CD14-positive monocyte (primary cell): ENCODE results near the gene ABHD12. TPM values are rescaled to one million over a fixed set of nuclear protein-coding genes. Genes with fewer than 3 reads are reported as not detected.
A peak's percentile ranks its signal among the peaks of the same experiment; 100 is the strongest.

ENCODE experiments used
- DNase-seq, 3 donors: peaks; one replicate each; pipeline ENCODE4 v3.0.0-alpha.2; 2011 to 2022
- H2AFZ ChIP-seq: 2 replicates; pipeline ENCODE4 v1.6.0; 2012; ENCODE audit warnings: mild to moderate bottlenecking, low read depth, low read length, inconsistent platforms; ENCODE audit not compliant: insufficient read depth, poor library complexity, severe bottlenecking
- H3K27ac ChIP-seq, 2 donors: 1 replicate in 1 of 2; 2 replicates in 1 of 2; pipeline ENCODE4 v1.5.1; 2012 to 2013; ENCODE audit warnings: low read length in 2 of 2, control low read depth in 1 of 2, inconsistent platforms in 1 of 2, low read depth in 1 of 2, mild to moderate bottlenecking in 1 of 2
- H3K27me3 ChIP-seq, 2 donors: one replicate each; pipeline versions ENCODE4 v1.6.0 to v1.6.1; 2011 to 2013; ENCODE audit warnings: low read length in 2 of 2; ENCODE audit not compliant: control insufficient read depth in 2 of 2, insufficient read depth in 2 of 2
- H3K36me3 ChIP-seq, 2 donors: replicated peaks in 1 of 2; 1 replicate in 1 of 2; 2 replicates in 1 of 2; pipeline versions ENCODE4 v1.5.1 to v1.6.1; 2012 to 2013; ENCODE audit warnings: low read length in 2 of 2, control low read depth in 1 of 2, inconsistent platforms in 1 of 2, mild to moderate bottlenecking in 1 of 2; ENCODE audit not compliant: insufficient read depth in 2 of 2, control insufficient read depth in 1 of 2
- H3K4me1 ChIP-seq, 2 donors: 1 replicate in 1 of 2; 2 replicates in 1 of 2; pipeline versions ENCODE4 v1.5.1 to v1.6.1; 2012 to 2013; ENCODE audit warnings: low read length in 2 of 2, control low read depth in 1 of 2, inconsistent platforms in 1 of 2, mild to moderate bottlenecking in 1 of 2, moderate library complexity in 1 of 2; ENCODE audit not compliant: insufficient read depth in 2 of 2, control insufficient read depth in 1 of 2
- H3K4me2 ChIP-seq: replicated peaks from 2 replicates; pipeline ENCODE3; 2012; ENCODE audit warnings: low read length, moderate library complexity, mild to moderate bottlenecking; ENCODE audit not compliant: poor library complexity, severe bottlenecking; ENCODE audit errors: extremely low read depth
- H3K4me3 ChIP-seq, 3 experiments: fragments of 200-600 bp in 1 of 3; sonication (generic) in 1 of 3; replicated peaks in 1 of 3; 1 replicate in 2 of 3; 2 replicates in 1 of 3; pipeline ENCODE4 v1.5.1; 2011 to 2013; ENCODE audit warnings: low read length in 3 of 3, mild to moderate bottlenecking in 3 of 3, control low read depth in 2 of 3, low read depth in 2 of 3, inconsistent platforms in 1 of 3, moderate library complexity in 1 of 3
- H3K79me2 ChIP-seq: 2 replicates; pipeline ENCODE4 v1.6.0; 2012; ENCODE audit warnings: mild to moderate bottlenecking, control low read depth, inconsistent platforms, low read length, moderate library complexity; ENCODE audit not compliant: insufficient read depth
- H3K9ac ChIP-seq: 2 replicates; pipeline ENCODE4 v1.6.0; 2017; ENCODE audit warnings: low read length, mild to moderate bottlenecking; ENCODE audit not compliant: insufficient read depth, poor library complexity, severe bottlenecking
- H3K9me3 ChIP-seq, 2 donors: replicated peaks in 1 of 2; 1 replicate in 1 of 2; 2 replicates in 1 of 2; pipeline versions ENCODE4 v1.5.1 to v1.6.1; 2012 to 2013; ENCODE audit warnings: low read length in 2 of 2, control low read depth in 1 of 2; ENCODE audit not compliant: control insufficient read depth in 1 of 2, insufficient read depth in 1 of 2
- H4K20me1 ChIP-seq: 2 replicates; pipeline ENCODE4 v1.6.0; 2012; ENCODE audit warnings: mild to moderate bottlenecking, low read length, control low read depth, moderate library complexity; ENCODE audit not compliant: insufficient read depth
- H3K27ac Mint-ChIP-seq, 7 donors: one replicate each; pipeline ENCODE4 v1.8.0; 2020; ENCODE audit warnings: mild to moderate bottlenecking in 7 of 7, mixed read lengths in 7 of 7, moderate library complexity in 6 of 7, inconsistent platforms in 2 of 7
- H3K27me3 Mint-ChIP-seq, 3 donors: one replicate each; pipeline ENCODE4 v1.8.0; 2021 to 2022; ENCODE audit warnings: low read depth in 3 of 3, mild to moderate bottlenecking in 3 of 3, mixed read lengths in 3 of 3, moderate library complexity in 3 of 3, inconsistent platforms in 1 of 3
- H3K36me3 Mint-ChIP-seq, 2 donors: one replicate each; pipeline ENCODE4 v1.8.0; 2020; ENCODE audit warnings: mixed read lengths in 2 of 2, inconsistent platforms in 1 of 2, mild to moderate bottlenecking in 1 of 2
- H3K4me1 Mint-ChIP-seq: one replicate; pipeline ENCODE4 v1.8.0; 2020; ENCODE audit warnings: mild to moderate bottlenecking, mixed read lengths
- H3K4me3 Mint-ChIP-seq, 2 donors: one replicate each; pipeline ENCODE4 v1.8.0; 2020; ENCODE audit warnings: mild to moderate bottlenecking in 2 of 2, mixed read lengths in 2 of 2, moderate library complexity in 1 of 2
- H3K9me3 Mint-ChIP-seq, 7 donors: one replicate each; pipeline ENCODE4 v1.8.0; 2020 to 2022; ENCODE audit warnings: mixed read lengths in 7 of 7, mild to moderate bottlenecking in 6 of 7, moderate library complexity in 6 of 7, inconsistent platforms in 2 of 7
- CTCF ChIP-seq: fragments of 200-600 bp; IDR thresholded peaks from one replicate; pipeline ENCODE4 v1.8.0; 2022; ENCODE audit warnings: antibody characterized with exemption, mild to moderate bottlenecking
- WGBS: methylation state at CpG from one replicate; pipeline ENCODE4 v1.1.5; 2013; ENCODE audit warnings: missing lambda C conversion rate; ENCODE audit not compliant: insufficient coverage; 5-methylcytosine and 5-hydroxymethylcytosine counted together
- intact Hi-C, 2 donors: fragments of 100-400 bp; cut with micrococcal nuclease; formaldehyde crosslinking; loops; one replicate each; pipeline versions ENCODE4 v1.15.0 to v1.15.1; 2023
- polyA plus RNA-seq, 3 donors: library from polyadenylated mRNA; depleted of rRNA in 1 of 3; unstranded in 2 of 3; stranded (reverse) in 1 of 3; fragments of 300-500 nt in 2 of 3; fragments of >200 nt in 1 of 3; fragmentation: Illumina TruSeq in 2 of 3; gene quantifications; 1 replicate in 2 of 3; 2 replicates in 1 of 3; pipeline ENCODE4 v1.2.3, GENCODE V29; 2012 to 2021

ABHD12 gene
- polyA plus RNA-seq, 3 donors = 20.3 to 34.5 (median 32.1) TPM

- no peak overlapping the region for H3K4me3 Mint-ChIP-seq
- peak in 1 of 3 donors; percentile 13 for DNase-seq
- Histone ChIP-seq H3K4me1 (no peaks in the 10 kb centered on the region), H2AFZ (no peak overlapping the region), H3K27me3 (no peaks in the 10 kb centered on the region), H3K4me2 (no peak overlapping the region), H3K9me3 (no peaks in the 10 kb centered on the region), H3K36me3 (peaks cover 6 to 51% of the 10 kb centered on the region in 2 donors), H3K27ac (no peak overlapping the region), H3K9ac (no peak overlapping the region), H3K79me2 (no peaks in the 10 kb centered on the region), H3K4me3 (no peak overlapping the region), H4K20me1 (no peaks in the 10 kb centered on the region)
- no peaks in the 10 kb centered on the region for H3K4me1 Mint-ChIP-seq
- WGBS = no CpG with 5 or more reads among the region's 1 CpG
- intact Hi-C loops = no loop called here
- peaks cover 13 to 47% of the 10 kb centered on the region in 2 donors for H3K36me3 Mint-ChIP-seq
- no peaks in the 10 kb centered on the region for H3K9me3 Mint-ChIP-seq
- TF ChIP-seq CTCF = no peak
- H3K27me3 Mint-ChIP-seq = no peaks in the 10 kb centered on the region
- no peak overlapping the region for H3K27ac Mint-ChIP-seq
These were observed 28.1 kb upstream of the ABHD12 start for GRCh38 chr20:25418776-25419175.

- H3K4me2 ChIP-seq = no peak overlapping the region
- intact Hi-C loops = loop anchor here in 1 of 2 donors (10.0 kb wide), 1 partner anchor 414 kb away; the partner anchor contains the start of gene APMAP
- Mint-ChIP-seq H3K27me3 (no peaks in the 10 kb centered on the region), H3K9me3 (peaks cover 4 to 13% (median 7%) of the 10 kb centered on the region in 7 donors), H3K27ac (peak overlapping the region in 2 of 7 donors; percentile 4 to 66), H3K36me3 (no peaks in the 10 kb centered on the region), H3K4me3 (no peak overlapping the region), H3K4me1 (peaks cover 21% of the 10 kb centered on the region)
- H3K36me3 ChIP-seq = no peaks in the 10 kb centered on the region
- H2AFZ ChIP-seq = no peak overlapping the region
- H3K9me3 ChIP-seq = peaks cover 5 to 6% of the 10 kb centered on the region in 2 donors
- H3K4me3 ChIP-seq = no peak overlapping the region
- H4K20me1 ChIP-seq = no peaks in the 10 kb centered on the region
- no peaks in the 10 kb centered on the region for H3K27me3 ChIP-seq
- H3K4me1 ChIP-seq = peaks cover 10 to 19% of the 10 kb centered on the region in 2 donors
- WGBS = 92% methylated on average over 5 of the region's 5 CpGs
- TF ChIP-seq CTCF = no peak
- H3K9ac ChIP-seq = no peak overlapping the region
- H3K79me2 ChIP-seq = peaks cover 29% of the 10 kb centered on the region
- no peak overlapping the region for H3K27ac ChIP-seq
- no peak for DNase-seq
These were observed 18.3 kb upstream of the ABHD12 start for GRCh38 chr20:25408890-25409289.
